Right atrium auricular region (tissue), 2 donors: ENCODE data around the gene TPM4. TPM values are rescaled to one million over a fixed set of nuclear protein-coding genes. Genes with fewer than 3 reads are reported as not detected.

Source experiments
- DNase-seq: peaks from one replicate; pipeline ENCODE4 v3.0.0-alpha.2; 2019; ENCODE audit warnings: low spot score
- H3K27ac ChIP-seq, 2 donors: fragments of 200-600 bp; sonication (generic); 1 replicate in 1 of 2; 2 replicates in 1 of 2; pipeline ENCODE4 v1.5.1; 2016 to 2019
- H3K27me3 ChIP-seq, 2 donors: fragments of 200-600 bp; sonication (generic); one replicate each; pipeline versions ENCODE4 v1.5.1 to v1.6.0; 2017 to 2019
- H3K36me3 ChIP-seq: fragments of 200-600 bp; sonication (generic); one replicate; pipeline ENCODE4 v1.5.1; 2016
- H3K4me1 ChIP-seq, 2 donors: fragments of 200-600 bp; sonication (generic); one replicate each; pipeline versions ENCODE4 v1.5.1 to v1.6.0; 2017 to 2019
- H3K4me3 ChIP-seq, 2 donors: fragments of 200-600 bp; sonication (generic); 1 replicate in 1 of 2; 2 replicates in 1 of 2; pipeline ENCODE4 v1.5.1; 2017 to 2019; ENCODE audit warnings: mild to moderate bottlenecking in 1 of 2, moderate library complexity in 1 of 2
- H3K9me3 ChIP-seq, 2 donors: fragments of 200-600 bp; sonication (generic); one replicate each; pipeline ENCODE4 v1.5.1; 2019
- total RNA-seq, 2 donors: library from RNA; depleted of rRNA; stranded (reverse); fragments of >200 nt; gene quantifications; one replicate each; pipeline ENCODE4 v1.1.0, GENCODE V29; 2016
- TF ChIP-seq, protein P1 (sequence below), 2 donors: fragments of 200-600 bp; sonication (generic); IDR thresholded peaks; one replicate each; pipeline ENCODE4 v1.5.1; 2019; ENCODE audit warnings: antibody characterized with exemption in 2 of 2

TPM4 gene
- total RNA-seq, 2 donors from 2014 or later: 163 to 194 TPM

DNA sequence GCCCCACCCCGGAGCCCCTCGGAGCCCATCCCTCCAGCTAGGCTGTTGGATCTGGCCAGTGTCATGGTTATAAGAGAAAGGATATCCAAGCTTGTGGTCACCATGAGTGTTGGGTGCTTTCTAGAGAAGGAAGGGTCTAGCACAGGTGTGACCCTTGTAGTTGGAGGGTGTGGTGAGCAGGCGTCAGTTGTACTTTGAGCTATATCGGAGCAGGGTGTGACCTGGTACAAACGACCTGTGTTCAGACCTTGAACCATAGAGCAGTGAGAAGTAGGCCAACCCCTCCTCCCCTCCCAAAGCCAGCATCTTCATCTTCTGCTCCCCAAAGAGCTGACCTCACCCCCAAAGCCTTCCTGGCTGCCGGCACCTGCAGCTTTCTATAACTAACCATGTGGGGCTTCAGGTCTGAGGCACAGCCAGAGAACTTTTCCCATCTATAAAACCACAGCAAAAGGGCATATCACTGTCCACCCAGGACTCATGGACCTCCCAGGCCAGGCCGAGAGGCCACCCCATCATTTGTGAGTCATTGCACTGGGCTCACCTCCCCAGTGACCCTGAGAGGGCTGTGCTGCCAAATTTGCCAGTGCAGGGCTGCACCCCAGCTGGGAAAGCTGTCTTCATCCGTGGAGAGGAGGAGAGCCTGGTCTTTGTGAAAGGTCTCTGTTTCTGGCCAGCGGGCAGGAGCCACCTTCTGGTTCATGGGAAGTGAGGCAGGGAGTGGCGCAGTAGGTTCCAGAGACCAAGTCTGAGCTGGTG is 49.6 kb downstream of the TPM4 start:
- DNase-seq: no peak
- Histone ChIP-seq H3K27ac (no peak overlapping the region), H3K9me3 (no peaks in the 10 kb centered on the region), H3K4me1 (no peaks in the 10 kb centered on the region), H3K36me3 (peaks cover 85% of the 10 kb centered on the region), H3K4me3 (no peak overlapping the region), H3K27me3 (no peaks in the 10 kb centered on the region)
- TF ChIP-seq, protein P1, sequence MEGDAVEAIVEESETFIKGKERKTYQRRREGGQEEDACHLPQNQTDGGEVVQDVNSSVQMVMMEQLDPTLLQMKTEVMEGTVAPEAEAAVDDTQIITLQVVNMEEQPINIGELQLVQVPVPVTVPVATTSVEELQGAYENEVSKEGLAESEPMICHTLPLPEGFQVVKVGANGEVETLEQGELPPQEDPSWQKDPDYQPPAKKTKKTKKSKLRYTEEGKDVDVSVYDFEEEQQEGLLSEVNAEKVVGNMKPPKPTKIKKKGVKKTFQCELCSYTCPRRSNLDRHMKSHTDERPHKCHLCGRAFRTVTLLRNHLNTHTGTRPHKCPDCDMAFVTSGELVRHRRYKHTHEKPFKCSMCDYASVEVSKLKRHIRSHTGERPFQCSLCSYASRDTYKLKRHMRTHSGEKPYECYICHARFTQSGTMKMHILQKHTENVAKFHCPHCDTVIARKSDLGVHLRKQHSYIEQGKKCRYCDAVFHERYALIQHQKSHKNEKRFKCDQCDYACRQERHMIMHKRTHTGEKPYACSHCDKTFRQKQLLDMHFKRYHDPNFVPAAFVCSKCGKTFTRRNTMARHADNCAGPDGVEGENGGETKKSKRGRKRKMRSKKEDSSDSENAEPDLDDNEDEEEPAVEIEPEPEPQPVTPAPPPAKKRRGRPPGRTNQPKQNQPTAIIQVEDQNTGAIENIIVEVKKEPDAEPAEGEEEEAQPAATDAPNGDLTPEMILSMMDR (IDR thresholded peaks at IDR 0.05): no peak

DNA sequence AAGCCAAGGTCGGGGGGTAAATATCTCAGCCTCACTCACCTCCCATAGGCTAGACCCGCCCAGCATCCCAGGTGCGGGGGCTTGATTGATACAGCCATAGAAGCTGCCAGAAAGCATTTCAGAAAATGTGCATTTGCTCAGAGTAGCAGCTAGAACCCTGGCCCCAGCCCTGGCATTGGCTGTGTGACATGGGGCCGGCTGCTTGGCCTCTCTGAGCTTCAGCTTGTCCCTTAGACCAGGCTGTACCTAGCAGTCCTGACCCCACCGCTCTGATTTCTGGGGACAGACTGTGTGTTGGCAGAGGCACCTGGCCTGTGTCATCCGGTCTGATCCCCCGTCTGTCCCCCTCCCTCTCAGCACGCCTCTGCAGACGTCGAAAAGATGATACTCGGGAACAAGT is 50.8 kb downstream of the TPM4 start:
- H3K27ac ChIP-seq: no peak overlapping the region
- TF ChIP-seq, protein P1 (IDR thresholded peaks at IDR 0.05): no peak
- H3K4me1 ChIP-seq: no peaks in the 10 kb centered on the region
- no peaks in the 10 kb centered on the region for H3K27me3 ChIP-seq
- DNase-seq: no peak
- no peak overlapping the region for H3K4me3 ChIP-seq
- peaks cover 75% of the 10 kb centered on the region for H3K36me3 ChIP-seq
- no peaks in the 10 kb centered on the region for H3K9me3 ChIP-seq

DNA sequence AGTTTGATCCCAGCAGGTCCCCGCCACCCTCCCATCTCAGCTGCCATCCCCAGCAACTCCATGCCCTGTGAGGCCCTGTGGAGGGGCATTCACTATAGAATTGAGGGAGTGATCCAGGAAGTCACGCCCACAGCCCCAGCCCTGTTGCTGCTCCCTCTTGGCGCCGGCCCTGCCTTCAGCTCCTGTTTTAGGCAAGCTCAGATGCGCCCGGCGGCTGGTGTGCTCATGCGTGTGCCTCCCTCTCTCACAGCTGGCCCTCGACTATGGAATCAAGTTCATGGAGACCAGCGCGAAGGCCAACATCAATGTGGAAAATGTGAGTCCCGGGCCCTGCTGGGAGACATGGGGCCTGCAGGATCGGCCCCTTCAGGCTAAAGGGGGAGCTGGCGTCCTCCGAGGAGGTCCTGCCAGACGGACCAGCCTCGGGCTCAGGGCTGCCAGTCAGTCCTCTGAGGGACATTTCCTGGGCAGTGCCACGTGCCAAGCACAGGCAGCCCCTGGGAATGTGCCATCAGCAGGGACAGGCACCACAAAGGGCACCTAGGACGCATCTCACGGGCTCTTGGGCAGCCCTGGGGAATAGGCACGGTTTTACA is 51.6 kb downstream of the TPM4 start:
- Histone ChIP-seq H3K27ac (no peak overlapping the region), H3K36me3 (peaks cover 75% of the 10 kb centered on the region)
- TF ChIP-seq, protein P1 (IDR thresholded peaks at IDR 0.05): no peak

GRCh38 chr19:16131648-16132047 is 55.4 kb downstream of the TPM4 start:
- H3K27me3 ChIP-seq: no peaks in the 10 kb centered on the region
- DNase-seq: no peak
- no peak overlapping the region for H3K27ac ChIP-seq
- peaks cover 59% of the 10 kb centered on the region for H3K36me3 ChIP-seq
- no peak overlapping the region for H3K4me3 ChIP-seq
- no peaks in the 10 kb centered on the region for H3K9me3 ChIP-seq
- H3K4me1 ChIP-seq: no peaks in the 10 kb centered on the region
- TF ChIP-seq, protein P1 (IDR thresholded peaks at IDR 0.05): no peak

More for the DNA sequence above, 51.6 kb downstream of the TPM4 start:
- Histone ChIP-seq H3K9me3 (no peaks in the 10 kb centered on the region), H3K4me3 (no peak overlapping the region), H3K4me1 (no peaks in the 10 kb centered on the region), H3K27me3 (no peaks in the 10 kb centered on the region)
- no peak for DNase-seq

DNA sequence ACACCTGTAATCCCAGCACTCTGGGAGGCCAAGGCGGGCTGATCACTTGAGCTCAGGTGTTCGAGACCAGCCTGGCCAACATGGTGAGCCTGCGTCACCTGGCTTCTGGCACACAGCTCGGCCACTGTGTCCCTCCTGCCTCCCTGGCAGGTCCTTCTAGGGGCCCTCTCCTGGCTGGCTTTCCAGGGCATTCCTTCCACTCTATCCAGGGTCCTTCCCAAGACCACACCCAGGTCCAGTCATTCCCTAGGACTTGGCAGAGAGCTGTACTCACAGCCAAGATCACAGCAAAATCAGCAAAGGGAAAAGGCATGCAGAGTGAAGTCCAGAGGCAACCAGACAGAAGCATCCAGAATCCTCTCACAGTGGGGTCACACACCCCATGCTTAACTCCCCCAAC is 57.5 kb downstream of the TPM4 start:
- Histone ChIP-seq H3K4me3 (no peak overlapping the region), H3K9me3 (no peaks in the 10 kb centered on the region), H3K36me3 (peaks cover 38% of the 10 kb centered on the region), H3K4me1 (no peaks in the 10 kb centered on the region), H3K27ac (no peak overlapping the region), H3K27me3 (no peaks in the 10 kb centered on the region)
- DNase-seq: no peak
- TF ChIP-seq, protein P1 (IDR thresholded peaks at IDR 0.05): no peak
